ACC112 (cell line): ENCODE data around the gene CA12.

Source experiments
- H2AFZ ChIP-seq: fragments of 200-600 bp; sonication (generic); one replicate; pipeline ENCODE4 v1.6.0; 2017; ENCODE audit warnings: antibody characterized with exemption, low read length; ENCODE audit not compliant: unreplicated experiment
- H3K27ac ChIP-seq: fragments of 200-600 bp; sonication (generic); 2 replicates; pipeline ENCODE4 v1.5.1; 2014; ENCODE audit warnings: low read depth, mild to moderate bottlenecking, antibody characterized with exemption, low read length, moderate library complexity
- H3K27me3 ChIP-seq: fragments of 200-600 bp; sonication (generic); 2 replicates; pipeline ENCODE4 v1.6.1; 2014; ENCODE audit warnings: mild to moderate bottlenecking, antibody characterized with exemption, low read length, moderate library complexity, mixed read lengths; ENCODE audit not compliant: insufficient read depth
- H3K36me3 ChIP-seq: fragments of 200-600 bp; sonication (generic); 2 replicates; pipeline ENCODE4 v1.6.1; 2016; ENCODE audit warnings: mild to moderate bottlenecking, antibody characterized with exemption, low read length, moderate library complexity, mixed read lengths; ENCODE audit not compliant: insufficient read depth
- H3K4me1 ChIP-seq: fragments of 200-600 bp; sonication (generic); one replicate; pipeline ENCODE4 v1.6.1; 2016; ENCODE audit warnings: low read length, mixed read lengths; ENCODE audit not compliant: insufficient read depth, unreplicated experiment, control insufficient read depth
- H3K4me3 ChIP-seq: fragments of 200-600 bp; sonication (generic); 2 replicates; pipeline ENCODE4 v1.5.1; 2014; ENCODE audit warnings: mild to moderate bottlenecking, low read depth, low read length
- H3K79me2 ChIP-seq: fragments of 200-600 bp; sonication (generic); one replicate; pipeline ENCODE4 v1.6.0; 2016; ENCODE audit warnings: low read length; ENCODE audit not compliant: control insufficient read depth, unreplicated experiment, insufficient read depth

CA12 gene

DNA sequence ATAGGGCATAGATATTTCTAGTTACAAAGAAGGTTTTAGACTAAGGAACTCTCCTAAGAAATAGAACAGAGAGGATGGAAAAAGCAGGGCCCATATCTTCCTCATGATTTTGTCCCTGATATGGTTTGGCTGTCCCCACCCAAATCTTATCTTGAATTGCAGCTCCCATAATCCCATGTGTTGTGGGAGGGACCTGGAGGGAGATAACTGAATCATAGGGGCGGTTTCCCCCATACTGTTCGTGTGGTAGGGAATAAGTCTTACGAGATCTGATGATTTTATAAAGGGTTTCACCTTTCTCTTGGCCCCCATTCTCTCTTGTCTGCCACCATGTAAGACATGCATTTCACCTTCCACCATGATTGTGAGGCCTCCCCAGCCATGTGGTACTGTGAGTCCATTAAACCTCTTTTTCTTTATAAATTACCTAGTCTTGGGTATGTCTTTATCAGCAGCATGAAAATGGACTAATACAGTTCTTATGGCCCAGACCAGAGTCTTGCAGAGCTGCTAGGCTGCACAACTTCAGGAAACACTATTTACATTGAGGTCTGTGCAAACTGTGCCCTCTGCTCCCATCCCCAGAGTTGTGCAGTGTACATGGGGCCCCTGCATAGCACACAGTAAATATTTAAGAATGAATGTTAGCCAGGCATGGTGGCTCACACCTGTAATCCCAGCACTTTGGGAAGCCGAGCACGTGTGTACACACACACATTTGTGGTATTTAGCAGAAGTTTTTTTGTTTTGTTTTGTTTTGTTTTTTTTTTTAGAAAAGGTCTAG, 20.3 kb upstream of the CA12 start:
- peaks cover 25% of the 10 kb centered on the region for H3K4me1 ChIP-seq
- H3K4me3 ChIP-seq = no peak overlapping the region
- no peak overlapping the region for H2AFZ ChIP-seq
- no peak overlapping the region for H3K27ac ChIP-seq
- no peaks in the 10 kb centered on the region for H3K79me2 ChIP-seq
- no peaks in the 10 kb centered on the region for H3K27me3 ChIP-seq
- H3K36me3 ChIP-seq = no peaks in the 10 kb centered on the region

DNA sequence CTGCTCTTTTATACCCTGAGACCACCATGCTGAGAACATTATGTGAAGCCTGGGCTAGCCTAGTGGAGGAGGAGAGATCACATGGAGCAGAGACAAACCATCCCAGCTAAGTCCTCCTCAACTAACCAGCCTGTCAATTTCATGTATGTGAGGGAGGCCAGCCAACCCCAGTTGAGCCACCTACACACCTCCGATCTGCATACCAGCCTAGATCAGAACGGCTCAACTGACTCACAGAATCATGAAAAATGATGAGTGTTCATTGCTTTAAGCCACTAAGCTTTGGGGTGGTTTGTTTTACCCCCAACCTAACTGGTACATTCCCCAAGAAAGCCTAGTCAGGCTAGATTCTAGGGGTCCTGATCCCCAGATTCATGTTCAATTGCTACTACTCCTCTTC, 19.4 kb upstream of the CA12 start:
- H3K27ac ChIP-seq = no peak overlapping the region
- H3K27me3 ChIP-seq = no peaks in the 10 kb centered on the region
- H3K4me1 ChIP-seq = peaks cover 25% of the 10 kb centered on the region
- no peaks in the 10 kb centered on the region for H3K36me3 ChIP-seq
- no peaks in the 10 kb centered on the region for H3K79me2 ChIP-seq
- H2AFZ ChIP-seq = no peak overlapping the region
- H3K4me3 ChIP-seq = no peak overlapping the region

- H3K79me2 ChIP-seq = no peaks in the 10 kb centered on the region
- no peak overlapping the region for H3K27ac ChIP-seq
- H2AFZ ChIP-seq = no peak overlapping the region
- no peaks in the 10 kb centered on the region for H3K36me3 ChIP-seq
- H3K27me3 ChIP-seq = no peaks in the 10 kb centered on the region
- peaks cover 17% of the 10 kb centered on the region for H3K4me1 ChIP-seq
- H3K4me3 ChIP-seq = no peak overlapping the region
These were observed 16.8 kb upstream of the CA12 start for GRCh38 chr15:63398456-63398855.

GRCh38 chr15:63396152-63396928, 14.7 kb upstream of the CA12 start:
- H3K4me1 ChIP-seq = peaks cover 8% of the 10 kb centered on the region
- H3K36me3 ChIP-seq = no peaks in the 10 kb centered on the region
- H3K4me3 ChIP-seq = no peak overlapping the region
- no peaks in the 10 kb centered on the region for H3K79me2 ChIP-seq
- no peak overlapping the region for H3K27ac ChIP-seq
- no peaks in the 10 kb centered on the region for H3K27me3 ChIP-seq
- no peak overlapping the region for H2AFZ ChIP-seq

GRCh38 chr15:63395730-63396151, 14.1 kb upstream of the CA12 start:
- Histone ChIP-seq H3K79me2 (no peaks in the 10 kb centered on the region), H3K27ac (no peak overlapping the region), H3K27me3 (no peaks in the 10 kb centered on the region), H2AFZ (no peak overlapping the region), H3K36me3 (no peaks in the 10 kb centered on the region), H3K4me1 (peaks cover 5% of the 10 kb centered on the region), H3K4me3 (no peak overlapping the region)

GRCh38 chr15:63392361-63393009, 10.8 kb upstream of the CA12 start:
- Histone ChIP-seq H2AFZ (no peak overlapping the region), H3K4me1 (peaks cover 3% of the 10 kb centered on the region), H3K27ac (no peak overlapping the region), H3K79me2 (no peaks in the 10 kb centered on the region), H3K27me3 (no peaks in the 10 kb centered on the region), H3K4me3 (no peak overlapping the region), H3K36me3 (no peaks in the 10 kb centered on the region)

- no peaks in the 10 kb centered on the region for H3K36me3 ChIP-seq
- H3K27me3 ChIP-seq = no peaks in the 10 kb centered on the region
- H3K4me3 ChIP-seq = no peak overlapping the region
- H3K79me2 ChIP-seq = no peaks in the 10 kb centered on the region
- no peak overlapping the region for H2AFZ ChIP-seq
- H3K27ac ChIP-seq = no peak overlapping the region
- H3K4me1 ChIP-seq = no peaks in the 10 kb centered on the region
These were observed 10.2 kb upstream of the CA12 start for GRCh38 chr15:63391669-63392360.

GRCh38 chr15:63390689-63391088, 9.0 kb upstream of the CA12 start:
- Histone ChIP-seq H3K4me1 (no peaks in the 10 kb centered on the region), H3K27me3 (no peaks in the 10 kb centered on the region), H3K4me3 (no peak overlapping the region), H3K79me2 (no peaks in the 10 kb centered on the region), H3K36me3 (no peaks in the 10 kb centered on the region), H3K27ac (no peak overlapping the region), H2AFZ (no peak overlapping the region)

DNA sequence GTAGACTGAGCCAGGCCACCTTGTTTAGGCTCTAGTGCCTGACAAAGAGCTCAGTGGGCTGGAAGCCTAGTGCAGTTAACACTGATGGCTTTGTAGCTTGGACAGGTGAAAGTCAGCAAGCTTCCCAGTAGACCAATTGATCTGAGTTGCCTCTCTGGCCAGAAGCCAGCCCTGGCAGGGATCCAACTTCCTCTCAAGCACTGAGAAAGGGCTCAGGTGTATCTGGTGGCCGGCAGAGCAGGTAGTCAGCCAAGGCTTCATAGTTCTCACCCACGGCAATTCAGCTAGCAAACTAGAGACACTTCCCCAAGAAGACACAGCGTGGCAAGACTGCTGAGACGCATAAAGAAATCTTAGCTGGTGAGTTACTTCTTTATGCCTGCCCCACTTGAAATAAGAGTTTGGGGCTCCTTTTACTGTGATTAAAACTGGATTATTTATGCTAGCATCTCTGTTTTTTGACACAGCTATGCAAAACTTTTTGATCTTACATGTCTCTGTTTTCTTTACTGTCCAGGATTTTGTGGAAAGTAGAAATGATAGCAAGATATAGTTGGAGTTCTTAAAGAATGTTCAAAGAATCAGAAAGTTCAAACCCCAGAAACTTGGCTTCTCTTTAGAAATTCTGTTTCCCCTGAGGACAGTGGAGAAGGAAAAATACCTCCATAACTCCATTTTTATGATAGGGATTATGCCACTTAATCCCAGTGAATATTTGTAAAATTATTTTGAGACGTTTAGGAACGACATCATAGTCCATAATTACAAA, 8.4 kb upstream of the CA12 start:
- no peak overlapping the region for H3K4me3 ChIP-seq
- no peaks in the 10 kb centered on the region for H3K36me3 ChIP-seq
- no peak overlapping the region for H3K27ac ChIP-seq
- no peaks in the 10 kb centered on the region for H3K27me3 ChIP-seq
- H3K79me2 ChIP-seq = no peaks in the 10 kb centered on the region
- H2AFZ ChIP-seq = no peak overlapping the region
- no peaks in the 10 kb centered on the region for H3K4me1 ChIP-seq

GRCh38 chr15:63388511-63388910, 6.9 kb upstream of the CA12 start:
- H3K79me2 ChIP-seq = no peaks in the 10 kb centered on the region
- H3K4me1 ChIP-seq = peaks cover 2% of the 10 kb centered on the region
- H3K27me3 ChIP-seq = no peaks in the 10 kb centered on the region
- H3K27ac ChIP-seq = no peak overlapping the region
- H2AFZ ChIP-seq = no peak overlapping the region
- H3K4me3 ChIP-seq = no peak overlapping the region
- no peaks in the 10 kb centered on the region for H3K36me3 ChIP-seq
